ENCODE data around the gene RPS6KA1.
"Not testable (repeated sequence)": the region's sequence is repeated elsewhere in the genome, so short reads cannot be mapped to it uniquely, and the experiment has no call there.

The RPS6KA1 gene

DNA sequence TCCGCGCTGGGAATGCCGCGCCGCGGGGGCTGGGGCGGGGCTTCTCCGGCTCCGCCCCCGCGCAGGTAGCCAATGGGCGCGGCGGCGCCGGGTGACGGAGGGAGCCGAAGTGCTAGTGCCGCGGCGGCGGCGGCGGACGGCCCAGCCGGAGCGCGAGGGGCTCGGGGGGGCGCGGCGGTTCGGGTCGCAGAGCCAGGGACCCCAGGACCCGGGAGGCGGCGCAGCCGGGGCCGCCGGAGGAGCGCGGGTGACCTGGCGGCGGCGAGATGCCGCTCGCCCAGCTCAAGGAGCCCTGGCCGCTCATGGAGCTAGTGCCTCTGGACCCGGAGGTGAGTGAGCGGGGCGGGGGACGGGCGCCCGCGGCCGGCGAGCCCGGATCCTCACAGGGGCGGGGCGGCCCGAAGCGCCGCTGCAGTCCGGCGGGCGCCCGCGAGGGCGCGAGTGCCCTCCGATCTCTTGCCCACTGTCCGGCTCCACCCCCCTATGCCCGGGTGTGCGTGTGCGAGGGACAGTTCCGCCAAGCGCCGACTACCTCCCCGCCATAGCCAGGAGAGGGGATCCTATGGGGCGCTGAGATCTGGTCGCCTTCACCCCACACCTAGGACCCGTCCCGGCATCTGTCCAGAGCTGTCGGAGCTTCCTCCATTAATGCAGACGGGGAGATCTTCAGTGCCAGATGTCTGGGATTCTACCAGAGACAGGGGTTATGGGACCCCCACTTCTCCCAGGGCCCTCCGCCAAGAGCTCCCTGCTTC is at the start of gene RPS6KA1:
Gene RPS6KA1 (plus strand): TSS at position 107 of the 755 bp plus-strand sequence. CDS start 160 bp downstream, at position 267.
- DNase-seq = peak; percentile 51

DNA sequence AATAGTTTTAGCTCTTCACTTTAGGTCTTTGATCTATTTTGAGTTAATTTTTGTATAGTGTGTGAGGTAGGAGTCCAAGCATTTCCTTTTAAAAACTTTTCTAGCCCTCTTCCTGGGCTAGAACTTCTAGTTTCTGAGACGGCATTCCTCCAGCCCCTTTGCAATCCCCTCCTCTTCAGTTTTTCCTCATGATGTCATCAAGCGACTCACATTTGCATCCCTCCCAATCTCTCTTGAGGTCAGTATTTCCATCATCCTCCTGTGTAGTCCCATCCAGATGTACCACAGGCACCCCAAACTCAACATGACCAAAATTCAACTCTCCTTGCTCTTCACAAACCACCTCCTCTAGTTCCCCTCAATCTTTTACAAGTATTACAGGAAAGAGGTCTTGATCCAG is 46.6 kb upstream of the RPS6KA1 start:
- no peak for DNase-seq

DNA sequence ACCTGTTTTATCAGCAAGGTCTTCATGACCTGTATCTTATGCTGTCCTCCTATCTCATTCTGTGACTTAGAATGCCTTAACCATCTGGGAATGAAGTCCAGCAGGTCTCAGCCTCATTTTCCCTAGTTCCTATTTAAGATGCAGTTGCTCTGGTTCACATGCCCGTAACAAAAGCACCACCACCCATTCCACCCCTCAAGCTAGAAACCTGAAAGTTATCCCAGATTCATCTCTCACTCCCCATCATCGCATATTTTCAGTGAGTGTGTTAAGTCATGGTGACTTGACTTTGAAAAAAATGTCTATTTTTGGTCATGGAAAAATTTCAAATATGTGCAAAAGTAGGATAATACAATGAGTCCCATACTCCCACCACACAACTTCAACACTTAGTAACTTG is 45.6 kb upstream of the RPS6KA1 start:
- no peak for DNase-seq

DNA sequence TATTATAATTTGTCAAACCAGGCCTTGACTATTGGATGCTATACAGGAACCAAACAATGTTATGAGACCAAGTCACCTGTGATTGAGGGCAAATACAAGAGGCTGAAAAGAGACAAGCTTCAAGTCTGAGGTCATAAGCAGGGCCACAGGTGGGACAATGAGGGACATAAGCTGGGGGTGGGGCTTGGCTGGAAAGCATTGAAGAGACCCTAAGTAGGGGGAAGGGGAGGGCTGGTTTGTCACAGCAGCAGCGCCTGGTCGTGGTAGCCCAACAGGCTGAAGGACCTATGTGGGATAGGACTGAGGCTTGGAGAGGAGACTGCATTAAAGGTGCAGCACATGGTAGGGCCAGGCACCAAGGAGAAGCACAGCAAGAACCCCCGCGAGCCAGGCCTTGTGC is 39.4 kb upstream of the RPS6KA1 start:
- no peak for DNase-seq

DNA sequence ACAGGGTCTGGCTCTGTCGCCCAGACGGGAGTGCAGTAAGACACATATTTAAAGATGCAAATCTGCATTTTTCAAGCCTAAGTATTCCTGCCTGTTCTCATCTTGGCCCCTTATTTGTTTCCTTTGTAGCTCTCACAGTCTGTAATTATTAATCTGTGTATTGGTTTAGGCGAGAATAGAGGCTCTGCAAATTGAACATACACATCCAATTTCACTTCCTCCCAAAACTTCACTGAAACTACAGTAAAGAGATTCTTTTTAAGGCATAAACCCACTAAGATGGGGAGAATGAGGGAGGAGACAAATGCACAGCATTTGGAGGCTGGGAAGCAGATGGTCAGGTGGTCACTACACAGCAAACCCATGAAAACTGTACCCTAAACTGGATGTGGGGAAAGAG is 36.3 kb upstream of the RPS6KA1 start:
- DNase-seq = no peak

DNA sequence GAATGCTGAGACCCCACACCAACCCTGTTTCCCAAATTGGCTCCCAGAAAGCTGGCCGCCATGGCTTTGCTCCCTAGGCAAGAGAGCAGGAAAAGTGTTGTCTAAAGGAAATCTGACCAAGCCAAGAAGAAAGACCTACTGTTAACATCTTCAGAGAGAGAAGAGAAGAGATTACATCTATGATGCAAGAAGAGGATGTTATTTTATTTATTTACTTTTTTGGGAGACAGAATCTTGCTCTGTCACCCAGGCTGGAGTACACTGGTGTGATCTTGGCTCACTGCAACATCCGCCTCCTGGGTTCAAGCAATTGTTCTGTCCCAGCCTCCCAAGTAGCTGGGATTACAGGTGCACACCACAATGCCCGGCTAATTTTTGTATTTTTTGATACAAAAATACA is 35.6 kb upstream of the RPS6KA1 start:
- no peak for DNase-seq

DNA sequence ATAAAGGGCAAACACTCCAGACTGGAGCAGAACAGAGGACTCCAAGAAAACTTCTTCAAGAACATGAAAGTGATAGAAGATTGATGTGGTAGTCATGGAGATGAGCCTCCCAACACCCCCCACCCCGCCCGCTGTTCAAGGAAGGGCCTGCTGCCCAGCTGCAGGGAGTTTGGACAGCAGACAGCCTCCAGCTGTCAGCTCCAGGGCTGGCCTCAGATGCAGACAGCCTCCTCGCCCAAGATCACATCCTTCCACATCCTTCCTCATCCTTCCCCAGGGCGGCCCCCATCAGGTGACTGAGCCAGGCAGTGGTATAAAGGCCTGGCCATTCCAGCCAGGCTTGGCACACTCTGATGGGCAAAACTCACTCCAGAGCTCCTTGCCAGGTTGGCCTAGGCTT is 32.7 kb upstream of the RPS6KA1 start:
- no peak for DNase-seq

DNA sequence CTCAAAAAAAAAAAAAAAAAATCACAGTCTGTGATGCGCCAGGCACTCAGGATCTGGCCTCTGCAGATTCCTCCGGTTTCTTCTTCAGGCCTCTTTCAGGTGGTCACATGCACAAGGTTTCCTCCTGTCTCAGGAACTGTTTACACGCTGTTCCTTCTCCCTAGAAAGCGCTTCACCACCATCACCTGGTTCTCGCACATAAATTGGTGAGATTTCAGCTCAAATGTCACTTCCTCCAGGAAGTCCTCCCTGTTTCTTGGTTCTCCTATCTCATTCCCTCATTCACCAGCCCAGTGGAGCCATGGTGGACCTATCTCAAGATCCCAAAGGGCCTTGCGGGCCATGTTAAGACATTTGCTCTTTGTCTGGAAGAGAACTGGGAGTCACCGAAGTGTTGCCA is 30.7 kb upstream of the RPS6KA1 start:
- DNase-seq = no peak

DNA sequence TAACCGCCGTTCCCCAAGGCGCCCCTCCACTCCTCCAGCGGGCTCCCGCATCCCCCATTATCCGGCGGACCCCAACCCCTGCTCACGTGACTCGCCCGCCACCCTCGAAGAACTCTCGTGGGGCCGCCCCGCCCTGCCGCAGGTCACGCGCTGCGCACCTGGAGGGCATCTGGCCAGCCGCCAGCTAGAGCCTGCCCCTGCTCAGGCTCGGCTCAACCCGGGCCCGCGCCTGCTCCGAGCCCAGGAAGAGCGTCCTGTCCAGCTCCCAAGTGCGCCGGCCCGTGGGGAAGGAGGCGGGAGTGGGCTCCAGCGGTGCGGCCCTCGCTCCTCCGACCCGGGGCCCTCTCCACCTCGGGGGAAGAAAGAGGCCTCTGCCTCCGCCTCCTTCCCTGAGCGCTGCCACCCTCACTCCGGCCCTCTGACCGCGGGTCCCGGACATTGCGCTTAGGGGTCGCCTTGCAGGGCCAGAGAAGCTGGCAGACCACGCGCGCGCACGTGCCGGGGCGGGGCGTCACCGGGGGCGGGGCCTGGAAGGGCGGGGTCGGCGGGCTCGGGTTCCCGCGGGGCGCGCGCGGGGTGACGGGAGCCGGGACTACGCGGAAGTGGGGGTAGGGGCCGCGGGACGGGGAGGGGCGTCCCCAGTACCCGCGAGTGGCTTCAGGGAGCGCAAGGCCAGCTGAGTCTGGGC is 28.9 kb upstream of the RPS6KA1 start:
- peak; percentile 90 for DNase-seq

DNA sequence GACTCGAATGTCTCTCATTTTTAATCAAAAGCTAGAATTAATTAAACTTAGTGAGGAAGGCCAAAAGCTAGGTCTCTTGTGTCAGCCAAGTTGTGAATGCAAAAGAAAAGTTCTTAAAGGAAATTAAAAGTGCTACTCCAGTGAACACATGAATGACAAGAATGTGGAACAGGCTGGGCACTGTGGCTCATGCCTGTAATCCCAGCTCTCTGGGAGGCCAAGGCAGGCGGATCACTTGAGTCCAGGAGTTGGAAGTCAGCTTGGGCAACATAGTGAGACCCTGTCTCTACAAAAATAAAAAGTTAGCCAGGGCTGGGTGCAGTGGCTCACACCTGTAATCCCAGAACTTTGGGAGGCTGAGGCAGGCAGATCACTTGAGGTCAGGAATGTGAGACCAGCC is 18.9 kb upstream of the RPS6KA1 start:
- not testable (repeated sequence) for DNase-seq

DNA sequence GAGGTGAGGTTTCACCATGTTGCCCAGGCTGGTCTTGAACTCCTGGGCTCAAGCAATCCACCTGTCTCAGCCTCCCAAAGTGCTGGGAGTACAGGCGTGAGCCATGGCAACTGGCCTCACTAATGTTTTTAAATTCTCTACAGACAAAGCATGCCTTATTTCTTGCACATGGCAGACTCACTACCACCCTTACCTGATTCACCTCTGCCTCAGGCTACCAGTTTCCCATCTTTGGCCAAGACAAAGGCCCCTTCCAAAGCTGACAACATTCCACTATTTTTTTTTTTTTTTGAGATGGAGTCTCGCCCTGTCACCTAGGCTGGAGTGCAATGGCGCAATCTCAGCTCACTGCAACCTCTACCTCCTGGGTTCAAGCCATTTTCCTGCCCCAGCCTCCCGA is 13.7 kb upstream of the RPS6KA1 start:
- DNase-seq = not testable (repeated sequence)

DNA sequence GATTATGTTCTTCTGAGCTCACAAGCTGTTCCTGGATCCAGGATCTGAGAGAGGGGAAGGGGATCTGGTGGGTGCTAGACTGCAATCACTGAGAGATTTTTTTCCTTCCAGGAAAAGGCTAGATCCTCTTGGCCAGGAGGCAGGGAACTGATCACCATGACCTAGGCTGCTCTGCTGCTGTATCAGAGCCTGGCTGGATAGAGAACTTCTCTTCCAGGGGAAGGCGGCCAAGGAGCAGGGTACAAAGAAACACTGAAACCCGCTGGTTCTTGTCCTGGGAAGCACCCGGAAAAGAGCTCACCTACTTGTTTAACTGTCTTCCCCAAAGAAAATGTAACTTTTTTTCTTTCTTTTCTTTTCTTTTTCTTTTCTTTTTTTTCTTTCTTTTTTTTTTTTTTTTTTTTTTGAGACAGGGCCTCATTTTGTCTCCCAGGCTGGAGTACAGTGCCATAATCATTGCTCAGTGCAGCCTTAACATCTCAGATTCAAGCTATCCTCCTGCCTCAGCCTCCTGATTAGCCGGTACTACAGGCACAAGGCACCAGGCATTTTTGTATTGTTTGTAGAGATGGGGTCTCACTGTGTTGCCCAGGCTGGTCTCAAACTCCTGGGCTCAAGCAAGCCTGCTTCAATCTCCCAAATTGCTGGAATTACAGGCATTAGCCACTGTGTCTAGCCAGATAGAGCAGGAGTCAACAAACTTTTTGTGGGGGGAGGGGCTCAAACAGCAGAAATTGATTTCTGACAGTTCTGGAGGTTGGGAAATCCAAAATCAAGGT is 12.4 kb upstream of the RPS6KA1 start:
- DNase-seq = no peak

DNA sequence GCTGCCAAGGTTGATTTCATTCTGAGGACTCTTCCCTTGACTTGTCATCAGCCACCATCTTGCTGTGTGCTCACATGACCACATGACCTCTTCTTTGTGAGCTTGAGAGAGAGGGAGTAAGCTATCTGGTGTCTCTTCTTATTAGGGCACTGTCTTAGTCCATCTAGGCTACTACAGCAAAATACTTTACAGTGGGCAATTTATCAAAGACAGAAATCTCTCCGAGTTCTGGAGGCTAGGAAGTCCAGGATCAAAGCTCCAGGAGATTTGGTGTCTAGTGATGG is 11.9 kb upstream of the RPS6KA1 start:
- DNase-seq = no peak

DNA sequence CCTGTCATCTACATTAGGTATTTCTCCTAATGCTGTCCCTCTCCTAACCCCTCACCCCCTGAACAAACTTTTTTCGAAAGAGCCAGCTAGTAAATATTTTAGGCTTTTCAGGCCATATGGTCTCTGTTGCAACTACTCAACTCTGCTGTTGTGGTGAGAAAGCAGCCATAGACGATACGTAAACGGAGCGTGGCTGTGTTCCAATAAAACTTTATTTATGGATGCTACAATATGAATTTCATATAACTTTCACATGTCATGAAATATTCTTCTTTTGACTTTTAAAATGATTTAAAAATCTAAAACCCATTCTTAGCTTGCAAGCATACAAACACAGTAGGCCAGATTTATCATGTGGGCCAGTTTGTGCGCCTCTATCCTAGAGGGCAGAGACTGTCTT is 11.2 kb upstream of the RPS6KA1 start:
- no peak for DNase-seq

DNA sequence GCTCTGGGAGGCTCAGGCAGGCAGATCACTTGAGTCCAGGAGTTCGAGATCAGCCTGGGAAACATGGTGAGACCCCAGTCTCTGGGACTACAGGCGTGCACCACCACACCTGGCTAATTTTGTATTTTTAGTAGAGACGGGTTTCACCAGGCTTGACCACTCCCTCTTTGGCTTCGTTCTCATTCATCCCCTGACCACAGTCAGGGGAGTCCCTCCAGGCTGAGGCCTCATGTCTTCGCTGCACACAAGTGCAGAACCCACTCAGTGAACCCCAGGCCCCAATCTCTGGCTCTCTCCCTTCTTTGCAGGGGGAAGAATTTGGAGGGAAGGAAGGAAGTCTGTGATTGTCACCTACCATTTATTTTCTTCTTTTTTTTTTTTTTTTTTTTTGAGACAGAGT is 9.2 kb upstream of the RPS6KA1 start:
- DNase-seq = no peak

DNA sequence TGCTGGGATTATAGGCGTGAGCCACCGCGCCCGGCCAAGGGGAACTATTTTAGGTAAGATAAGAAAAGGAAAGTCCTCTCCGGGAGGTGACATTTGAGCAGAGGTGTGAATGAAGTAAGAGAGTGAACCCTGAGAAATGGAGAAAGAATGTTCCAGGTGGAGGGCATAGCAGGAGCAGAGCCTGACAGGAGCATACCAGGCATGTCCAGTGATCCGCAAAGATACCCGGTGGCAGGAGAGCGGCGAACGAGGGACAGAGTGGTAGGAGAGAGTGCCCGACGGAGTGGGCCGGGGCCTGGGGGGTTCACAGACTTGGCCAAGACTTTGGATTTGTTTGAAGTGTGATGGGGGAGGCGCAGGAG is 7.9 kb upstream of the RPS6KA1 start:
- no peak for DNase-seq

DNA sequence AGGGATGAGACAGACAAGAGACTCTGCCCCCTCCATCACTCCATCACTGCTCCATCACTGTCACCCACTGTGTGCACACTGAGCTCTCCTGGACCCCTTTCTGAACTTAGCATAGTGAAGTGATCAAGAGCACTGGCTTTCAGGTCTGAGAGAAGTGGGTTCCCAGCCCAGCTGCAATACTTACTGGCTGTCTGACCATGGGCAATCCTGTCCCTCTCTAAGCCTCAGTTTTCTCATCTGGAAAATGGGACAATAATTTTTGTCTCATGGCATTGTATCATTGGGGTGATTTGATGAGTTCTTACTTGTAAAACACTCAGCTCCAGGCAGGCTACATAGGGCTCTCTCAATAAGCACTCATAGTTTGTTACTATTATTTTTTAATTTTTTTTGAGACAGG is 7.5 kb upstream of the RPS6KA1 start:
- DNase-seq = no peak

DNA sequence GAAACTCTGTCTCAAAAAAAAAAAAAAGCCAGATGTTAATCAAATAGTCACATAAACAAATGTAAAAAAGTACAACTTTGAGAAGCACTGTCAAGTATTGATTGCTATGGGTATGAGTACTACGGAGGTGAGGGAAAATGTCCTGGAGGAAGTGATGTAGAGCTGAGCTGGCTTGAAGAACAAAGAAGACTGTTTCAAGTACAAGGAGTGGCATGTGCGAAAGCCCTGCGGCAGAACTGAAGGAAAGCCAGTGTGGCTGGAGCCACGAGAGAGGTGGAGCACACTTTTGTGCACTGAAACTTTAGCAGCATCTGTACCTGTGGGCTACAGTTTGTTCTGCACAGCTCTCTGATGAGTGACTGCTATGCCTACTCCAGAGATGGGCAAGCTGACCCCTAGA is 5.4 kb upstream of the RPS6KA1 start:
- no peak for DNase-seq

DNA sequence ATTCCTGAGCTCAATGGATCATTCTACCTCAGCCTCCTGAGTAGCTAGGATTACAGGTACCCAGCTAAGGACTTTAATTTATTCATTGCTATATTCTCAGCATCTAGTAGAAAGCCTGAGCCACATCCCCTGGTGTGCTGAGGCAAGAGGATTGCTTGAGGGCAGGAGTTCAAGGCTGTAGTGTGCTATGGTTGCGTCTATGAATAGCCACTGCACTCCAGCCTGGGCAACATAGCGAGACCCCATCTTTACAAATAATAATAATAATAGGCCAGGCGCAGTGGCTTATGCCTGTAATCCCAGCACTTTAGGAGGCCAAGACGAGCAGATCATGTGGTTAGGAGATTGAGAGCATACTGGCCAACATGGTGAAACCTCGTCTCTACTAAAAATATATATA is 3.3 kb upstream of the RPS6KA1 start:
- DNase-seq = no peak

DNA sequence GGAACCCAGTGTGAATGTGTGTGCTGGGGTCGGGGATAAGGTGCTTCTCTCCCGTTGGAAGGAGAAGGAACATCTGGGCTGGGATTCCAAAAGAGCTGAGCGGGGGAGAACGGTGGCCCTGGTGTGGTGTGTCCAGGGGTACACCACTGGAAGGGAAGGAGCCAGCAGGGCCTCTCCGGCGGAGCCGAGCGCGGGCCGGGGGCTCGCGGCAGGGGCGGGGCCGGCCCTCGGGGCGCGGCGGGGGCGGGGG is 231 bp upstream of the RPS6KA1 start:
- DNase-seq = no peak

DNA sequence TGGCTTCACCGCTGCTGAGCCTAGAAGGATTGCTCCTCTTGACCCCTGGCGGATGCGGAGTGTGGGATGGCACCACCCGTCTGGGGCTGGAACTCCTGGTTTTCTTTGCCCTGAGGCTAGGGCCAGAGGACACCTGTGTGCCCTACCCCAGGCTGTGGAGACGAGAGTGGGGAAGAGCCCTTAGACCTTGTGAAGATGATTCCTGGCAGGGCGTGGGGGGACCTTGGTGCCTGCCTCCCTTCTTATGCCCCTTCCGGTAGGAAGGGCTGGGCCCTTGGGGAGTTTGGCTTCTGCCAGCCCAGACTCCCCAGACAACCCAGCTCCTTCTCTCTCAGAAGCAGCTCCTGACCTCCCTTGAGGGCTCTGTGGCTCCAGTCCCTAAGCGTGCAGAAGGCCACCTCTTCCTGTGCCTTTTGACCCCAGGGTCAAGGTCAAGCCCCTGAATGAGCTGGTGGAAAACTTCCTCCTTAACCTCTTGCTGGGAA is 891 bp downstream of the RPS6KA1 start:
- no peak for DNase-seq

DNA sequence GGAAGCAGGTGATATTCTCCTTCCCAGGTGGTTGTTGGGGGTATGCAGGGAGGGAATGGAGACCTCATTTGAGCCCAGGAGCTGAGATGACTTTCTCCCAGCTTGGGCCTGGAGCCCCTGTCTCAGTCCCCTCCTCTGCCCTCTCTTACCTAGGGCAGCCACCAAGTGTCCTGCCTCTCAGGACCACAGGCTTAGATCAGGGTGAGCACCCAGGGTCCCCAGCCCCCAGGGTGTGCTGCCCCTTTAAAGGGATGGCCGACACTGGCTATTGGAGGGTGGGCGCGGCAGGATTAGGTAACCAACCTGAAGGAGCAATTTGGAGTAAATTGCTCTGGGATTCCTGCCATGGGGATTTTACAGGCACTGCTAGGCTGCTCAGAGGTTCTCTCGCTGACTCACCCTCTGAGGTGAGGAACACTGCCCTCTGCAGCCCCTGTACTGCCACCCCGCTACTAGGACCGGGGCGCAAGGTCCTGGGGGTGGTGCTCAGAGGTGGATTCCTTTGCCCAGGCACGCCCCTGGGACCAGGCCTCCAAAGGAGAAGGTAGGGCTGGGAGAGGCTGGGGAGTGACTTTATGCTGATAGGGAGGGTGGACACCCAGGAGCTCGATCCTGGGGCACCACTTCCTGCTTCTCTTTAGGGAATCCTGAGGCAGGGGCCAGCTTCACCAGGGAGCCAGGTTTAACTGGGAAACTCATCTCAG is 1.5 kb downstream of the RPS6KA1 start:
- DNase-seq = no peak

DNA sequence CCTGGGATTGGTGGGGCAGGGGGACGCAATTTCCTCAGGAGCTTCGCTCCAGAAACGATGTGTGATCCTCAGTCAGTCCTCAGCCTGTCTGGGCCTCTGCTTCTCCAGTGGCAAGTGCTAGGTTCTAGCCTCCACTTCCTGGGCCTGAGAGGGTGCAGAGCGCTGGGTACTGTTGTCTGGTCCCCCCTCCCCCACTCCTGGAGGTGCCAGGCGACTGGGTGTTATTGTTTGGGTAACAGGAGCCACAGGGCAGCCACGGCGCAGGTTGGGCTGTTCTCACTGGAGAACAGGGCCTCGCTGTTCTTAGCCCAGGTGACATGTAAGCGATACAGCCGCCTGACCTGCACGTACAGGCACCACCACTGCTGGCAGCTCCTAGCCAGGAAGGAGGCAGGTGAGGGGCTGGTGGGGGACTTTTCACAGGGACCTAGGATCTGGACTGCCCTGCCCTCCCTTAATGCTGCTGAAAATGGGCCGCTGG is 2.1 kb downstream of the RPS6KA1 start:
- DNase-seq = no peak

Data from stimulated activated CD4-positive, alpha-beta T cell treated with anti-CD3 and anti-CD28 coated beads, Interleukin-1b, Interleukin-23, amount 100 ng/mL, for 48 hours (primary cell).